HG02798 (cell line): Measurements from ENCODE around the gene MAN2B2.

Experiments
- ATAC-seq: cut with Tn5 transposase; IDR thresholded peaks from one replicate; pipeline ENCODE4 v1.9.1; 2021; ENCODE audit warnings: mild to moderate bottlenecking; ENCODE audit not compliant: unreplicated experiment, poor library complexity

Gene MAN2B2

GRCh38 chr4:6565691-6566390 lies 9.1 kb upstream of the MAN2B2 start:
- ATAC-seq = no peak

DNA sequence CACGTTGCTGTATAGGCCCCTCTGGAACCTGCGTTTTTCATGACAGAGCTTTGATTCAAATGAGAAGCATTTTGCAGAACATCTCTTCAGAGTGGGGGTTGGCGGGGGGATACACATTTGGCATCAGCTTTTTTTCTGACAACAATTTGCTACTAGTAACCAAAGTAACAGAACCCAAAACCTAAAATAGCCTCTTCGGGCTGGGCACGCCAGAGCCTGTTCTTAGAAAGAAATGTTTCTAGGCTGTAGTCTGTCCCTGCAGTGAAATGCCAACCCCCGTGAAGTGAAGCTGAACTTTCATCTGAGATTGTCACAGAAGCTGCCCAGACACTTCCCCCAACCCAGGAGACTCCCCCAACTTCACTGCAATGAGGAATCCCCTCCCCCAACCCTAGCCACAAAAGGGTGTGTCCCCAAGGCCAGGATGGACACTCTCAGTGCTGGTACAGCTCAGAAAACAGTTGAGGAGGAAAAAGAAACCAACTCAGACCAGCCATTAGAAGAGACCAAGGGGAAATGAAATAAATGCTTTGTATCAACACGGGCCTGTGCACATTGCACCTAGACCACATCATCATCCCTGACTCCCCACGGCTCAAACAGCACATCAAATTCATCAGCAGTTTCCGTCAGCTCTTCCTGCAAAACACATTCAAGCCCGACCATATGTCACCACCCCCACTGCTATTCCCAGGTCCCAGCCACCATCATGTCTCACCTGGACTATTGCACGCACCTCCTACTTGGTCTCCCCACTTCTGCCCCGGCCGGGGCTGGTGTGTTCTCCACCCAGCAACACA lies 8.4 kb upstream of the MAN2B2 start:
- ATAC-seq = no peak

GRCh38 chr4:6567218-6567617 lies 7.8 kb upstream of the MAN2B2 start:
- ATAC-seq = no peak

- no peak for ATAC-seq
Measured at GRCh38 chr4:6568148-6568547, 6.8 kb upstream of the MAN2B2 start.

- ATAC-seq = no peak
Measured at GRCh38 chr4:6568689-6569332, 6.2 kb upstream of the MAN2B2 start.

DNA sequence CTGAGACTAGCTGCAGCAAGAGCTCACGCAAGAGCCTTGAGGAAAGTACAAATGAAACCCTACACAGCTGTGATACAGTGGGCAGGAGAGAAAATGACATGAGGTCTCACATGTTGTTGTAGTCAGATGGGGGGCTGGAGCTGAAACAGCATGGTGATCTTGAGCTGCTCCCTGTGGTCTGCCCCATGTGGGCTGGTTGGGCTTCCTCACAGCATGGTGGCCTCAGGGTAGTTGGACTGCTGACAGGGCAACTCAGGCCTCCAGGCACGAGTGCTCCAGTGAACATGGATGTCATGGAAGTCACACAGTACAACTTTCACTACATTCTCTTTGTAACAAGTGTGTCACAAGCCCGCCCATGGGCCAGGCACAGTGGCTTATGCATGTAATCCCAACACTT lies 3.4 kb upstream of the MAN2B2 start:
- ATAC-seq = no peak

GRCh38 chr4:6573551-6573950 lies 1.4 kb upstream of the MAN2B2 start:
- ATAC-seq = no peak

GRCh38 chr4:6573986-6574746 lies 823 bp upstream of the MAN2B2 start:
- no peak for ATAC-seq

DNA sequence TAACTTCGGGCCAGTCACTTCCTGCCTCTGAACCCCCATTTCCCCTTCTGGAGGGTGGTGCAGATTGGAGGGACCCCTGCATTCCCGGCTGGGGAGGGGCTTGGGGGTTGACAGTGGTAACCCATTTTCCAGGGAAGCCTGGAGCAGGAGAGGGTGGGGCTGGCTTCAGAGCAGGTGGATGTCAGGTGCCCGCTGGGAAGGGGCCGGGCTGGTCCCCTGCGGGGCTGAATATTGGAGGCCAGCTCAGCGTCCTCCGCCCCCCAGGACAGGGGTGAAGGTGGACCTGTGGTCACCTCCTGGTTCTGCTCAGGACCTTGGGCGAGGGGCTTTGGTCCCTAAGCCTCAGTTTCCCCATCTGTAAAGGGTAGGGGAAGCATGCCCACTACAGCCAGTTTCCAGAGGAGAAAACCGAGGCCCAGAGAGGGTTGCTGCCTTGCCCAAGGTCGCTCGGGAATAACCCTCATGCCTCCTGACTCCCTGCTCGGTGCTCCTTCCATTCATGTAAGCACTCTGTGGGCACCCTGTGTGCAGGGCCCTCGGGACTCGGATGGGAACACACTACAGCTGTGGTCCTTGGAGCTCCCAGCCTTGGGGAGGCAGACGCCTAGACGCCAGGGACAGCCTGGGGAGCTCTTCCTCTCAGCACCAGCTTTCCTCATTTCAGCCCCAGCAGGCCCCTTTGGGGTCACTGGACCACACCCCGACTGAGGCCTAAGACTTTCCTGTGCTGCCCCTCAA lies 683 bp downstream of the MAN2B2 start:
- no peak for ATAC-seq

DNA sequence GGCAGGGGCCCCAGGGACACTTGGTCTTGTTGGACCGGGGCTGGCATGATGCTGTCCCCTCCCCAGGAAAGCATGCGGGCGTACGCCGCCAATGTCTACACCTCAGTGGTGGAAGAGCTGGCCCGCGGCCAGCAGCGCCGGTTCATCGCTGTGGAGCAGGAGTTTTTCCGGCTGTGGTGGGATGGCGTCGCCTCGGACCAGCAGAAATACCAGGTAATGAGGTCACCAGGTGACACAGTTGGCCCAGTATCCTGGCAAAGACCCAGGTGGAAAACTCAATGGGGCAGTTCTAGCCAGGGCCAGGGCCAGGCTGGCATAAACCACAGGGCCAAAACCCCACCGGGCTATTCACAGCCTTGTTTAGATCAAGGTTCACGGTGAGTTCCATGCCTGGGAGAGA lies 1.5 kb downstream of the MAN2B2 start:
- no peak for ATAC-seq

DNA sequence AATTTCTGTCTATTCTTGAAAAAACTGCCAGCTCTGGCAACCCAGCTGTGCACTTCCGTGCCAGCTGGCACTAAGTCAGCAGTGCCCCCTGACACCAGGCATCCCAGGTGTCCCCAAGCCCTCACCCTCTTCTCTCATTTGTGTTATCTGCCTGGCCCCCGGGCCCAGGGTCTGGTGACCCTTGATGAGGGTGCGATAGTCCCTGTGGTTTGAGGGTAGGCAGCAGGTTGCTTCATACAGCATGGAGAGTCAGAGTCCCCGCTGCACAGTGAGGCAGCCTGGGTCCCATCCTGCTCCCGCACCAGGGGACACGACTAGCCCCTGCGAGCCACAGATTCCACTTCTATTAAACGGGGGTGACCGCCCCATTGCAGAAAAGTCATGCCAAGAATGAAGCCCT lies 1.9 kb downstream of the MAN2B2 start:
- no peak for ATAC-seq

DNA sequence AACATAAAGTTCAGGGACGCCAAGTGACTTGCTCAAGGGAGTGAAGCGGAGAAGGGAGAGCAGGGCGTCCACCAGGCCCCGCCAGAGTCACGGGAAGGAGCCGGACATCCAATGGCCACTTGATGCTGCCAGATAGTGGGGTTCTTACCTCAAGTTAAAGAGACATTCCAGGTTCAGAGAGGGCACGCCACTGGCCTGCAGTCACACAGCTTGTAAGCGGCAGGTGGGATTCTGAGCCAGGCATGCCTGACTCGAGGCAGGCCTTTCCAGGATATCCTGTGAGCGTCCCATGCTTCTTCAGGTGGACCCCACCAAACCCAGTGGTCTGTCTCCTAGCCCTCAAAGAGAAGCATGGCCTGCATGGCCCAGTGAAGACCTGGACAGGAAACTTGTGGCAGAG lies 2.4 kb downstream of the MAN2B2 start:
- ATAC-seq = no peak

DNA sequence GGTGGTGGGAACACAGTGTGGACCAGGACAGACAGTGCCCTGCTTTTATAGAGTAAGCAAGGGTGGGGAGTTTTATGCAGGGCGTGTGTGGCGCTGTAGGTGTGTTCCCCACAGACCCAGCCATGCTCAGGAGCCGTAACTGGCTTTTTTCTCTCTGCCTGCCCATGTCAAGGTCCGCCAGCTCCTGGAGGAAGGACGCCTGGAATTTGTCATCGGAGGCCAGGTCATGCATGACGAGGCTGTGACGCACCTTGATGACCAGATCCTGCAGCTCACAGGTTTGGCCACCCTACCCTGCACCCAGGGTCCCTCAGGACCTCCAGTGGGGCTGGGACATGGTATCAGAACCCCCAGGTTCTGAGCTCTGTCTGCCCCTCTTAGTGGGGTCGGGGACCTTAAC lies 3.2 kb downstream of the MAN2B2 start:
- ATAC-seq = no peak

DNA sequence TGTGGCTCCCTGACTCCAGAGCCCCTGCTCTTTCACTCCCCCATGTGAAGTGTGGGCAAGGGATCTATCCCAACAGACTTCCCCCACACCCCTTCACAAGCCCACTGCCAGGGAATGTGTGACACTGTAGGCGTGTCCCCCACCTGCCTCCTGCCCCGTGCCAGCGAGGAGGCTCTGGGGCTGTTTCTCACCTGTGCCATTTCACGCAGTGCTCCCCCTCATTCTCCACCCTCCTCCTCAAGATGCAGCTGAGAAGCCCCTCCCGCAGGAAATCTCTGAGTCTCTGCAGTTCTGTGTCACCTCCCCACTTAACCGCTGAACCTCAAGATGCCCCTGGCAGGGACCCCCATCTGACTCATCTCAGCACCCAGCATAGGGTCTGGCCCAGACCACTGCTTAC lies 5.4 kb downstream of the MAN2B2 start:
- ATAC-seq = no peak

- no peak for ATAC-seq
Measured at GRCh38 chr4:6581566-6582121, 6.7 kb downstream of the MAN2B2 start.

GRCh38 chr4:6582889-6583490 lies 8.0 kb downstream of the MAN2B2 start:
- ATAC-seq = no peak

DNA sequence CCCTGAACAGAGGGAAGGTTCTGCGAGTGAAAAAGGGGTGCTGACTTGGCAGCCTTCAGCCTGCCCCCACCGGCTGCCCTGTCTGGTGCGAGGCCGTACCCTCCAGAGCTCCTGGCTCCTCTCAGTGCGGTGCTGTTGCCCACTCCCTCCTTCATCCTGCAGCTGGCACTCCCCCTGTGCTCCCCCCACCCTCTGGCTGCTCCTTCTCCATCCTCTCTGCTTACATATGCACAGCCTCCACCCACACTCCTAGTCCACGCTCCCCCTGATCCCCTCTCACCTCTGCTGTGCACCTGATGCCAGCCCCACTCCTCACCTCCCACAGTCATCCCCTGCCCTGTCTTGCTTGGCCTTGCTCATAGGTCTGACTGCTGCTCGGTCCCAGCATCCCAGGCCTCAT lies 9.9 kb downstream of the MAN2B2 start:
- no peak for ATAC-seq

- no peak for ATAC-seq
Measured at GRCh38 chr4:6586715-6587325, 11.8 kb downstream of the MAN2B2 start.

DNA sequence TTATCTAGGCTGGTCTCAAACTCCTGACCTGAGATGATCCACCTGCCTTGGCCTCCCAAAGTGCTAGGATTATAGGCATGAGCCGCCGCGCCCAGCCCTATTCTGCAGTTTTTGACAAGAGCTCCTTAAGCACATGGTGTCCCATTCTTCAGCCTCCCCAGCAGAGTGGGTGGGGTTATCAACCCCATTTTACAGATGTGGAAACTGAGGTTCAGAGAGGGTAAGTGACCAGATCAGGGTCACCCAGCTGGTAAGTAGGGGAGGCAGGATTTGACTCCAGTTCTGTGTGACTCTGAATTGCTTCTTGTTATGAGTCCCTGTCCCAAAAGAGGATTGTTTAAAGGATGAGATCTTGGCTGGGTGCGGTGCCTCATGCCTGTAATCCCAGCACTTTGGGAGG lies 14.5 kb downstream of the MAN2B2 start:
- no peak for ATAC-seq
